HEK293 (cell line): Measurements from ENCODE around the gene MRLN.
"Not testable (repeated sequence)": the region's sequence is repeated elsewhere in the genome, so short reads cannot be mapped to it uniquely, and the experiment has no call there.

ENCODE experiments used
- CTCF ChIA-PET: fragments of 350-600 bp; formaldehyde crosslinking; extraction: SDS; loops from one replicate; lab custom pipeline; 2021; ENCODE audit warnings: antibody characterized with exemption; lab: Yijun Ruan, JAX
- POLR2A ChIA-PET: fragments of 300-600 bp; formaldehyde crosslinking; extraction: SDS; loops from one replicate; lab custom pipeline; 2020; ENCODE audit warnings: antibody characterized with exemption, inconsistent platforms; lab: Yijun Ruan, JAX
- H3K27ac ChIP-seq: fragments of 200-500 bp; sonication (Bioruptor generic); 2 replicates; pipeline ENCODE4 v1.5.1; 2014; ENCODE audit warnings: low read depth, low read length, control low read depth, inconsistent platforms; ENCODE audit errors: extremely low read depth
- H3K36me3 ChIP-seq, 2 experiments: fragments of 200-500 bp in 1 of 2; sonication (Bioruptor generic) in 1 of 2; 1 replicate in 1 of 2; 2 replicates in 1 of 2; pipeline ENCODE4 v1.5.1; 2014 to 2017; ENCODE audit warnings: inconsistent platforms in 2 of 2, low read length in 2 of 2; ENCODE audit not compliant: control insufficient read depth in 2 of 2, insufficient read depth in 1 of 2
- H3K4me1 ChIP-seq: fragments of 200-500 bp; sonication (Bioruptor generic); 2 replicates; pipeline ENCODE4 v1.5.1; 2014; ENCODE audit warnings: mild to moderate bottlenecking, low read length, inconsistent platforms; ENCODE audit not compliant: control insufficient read depth, insufficient read depth
- H3K4me3 ChIP-seq: 2 replicates; pipeline ENCODE4 v1.5.1; 2011; ENCODE audit warnings: low read depth, mild to moderate bottlenecking, control low read depth, low read length, moderate library complexity
- H3K9me3 ChIP-seq: fragments of 200-500 bp; sonication (Bioruptor generic); 2 replicates; pipeline ENCODE4 v1.5.1; 2014; ENCODE audit warnings: low read depth, low read length, inconsistent platforms; ENCODE audit not compliant: control insufficient read depth, insufficient read depth
- GLI4 ChIP-seq: fragments of 450-650 bp; formaldehyde crosslinking; IDR thresholded peaks from 2 replicates; pipeline ENCODE4 v1.5.1; 2016; ENCODE audit warnings: missing biosample characterization, missing genetic modification characterization
- KLF10 ChIP-seq: fragments of 450-650 bp; IDR thresholded peaks from 2 replicates; pipeline ENCODE4 v1.5.1; 2018; ENCODE audit warnings: missing biosample characterization, mild to moderate bottlenecking, missing genetic modification characterization
- SCRT2 ChIP-seq: fragments of 450-650 bp; formaldehyde crosslinking; IDR thresholded peaks from 2 replicates; pipeline ENCODE4 v1.5.1; 2016; ENCODE audit warnings: missing biosample characterization, missing genetic modification characterization
- ZEB2 ChIP-seq: fragments of 450-650 bp; formaldehyde crosslinking; IDR thresholded peaks from 2 replicates; pipeline ENCODE4 v1.5.1; 2016; ENCODE audit warnings: missing biosample characterization, missing genetic modification characterization
- ZFP69B ChIP-seq: fragments of 450-650 bp; formaldehyde crosslinking; IDR thresholded peaks from 2 replicates; pipeline ENCODE4 v1.5.1; 2016; ENCODE audit warnings: missing biosample characterization, missing genetic modification characterization
- ZNF140 ChIP-seq: fragments of 450-650 bp; formaldehyde crosslinking; IDR thresholded peaks from 2 replicates; pipeline ENCODE4 v1.5.1; 2016; ENCODE audit warnings: missing biosample characterization, missing genetic modification characterization
- ZNF169 ChIP-seq: fragments of 450-650 bp; formaldehyde crosslinking; IDR thresholded peaks from 2 replicates; pipeline ENCODE4 v1.5.1; 2016; ENCODE audit warnings: missing biosample characterization, missing genetic modification characterization
- ZNF292 ChIP-seq: fragments of 450-650 bp; formaldehyde crosslinking; IDR thresholded peaks from 2 replicates; pipeline ENCODE4 v1.5.1; 2016; ENCODE audit warnings: low read depth, missing biosample characterization, missing genetic modification characterization, borderline replicate concordance
- ZNF311 ChIP-seq: fragments of 450-650 bp; formaldehyde crosslinking; IDR thresholded peaks from 2 replicates; pipeline ENCODE4 v1.5.1; 2017; ENCODE audit warnings: missing biosample characterization, missing genetic modification characterization, borderline replicate concordance
- ZNF354C ChIP-seq: fragments of 450-650 bp; formaldehyde crosslinking; IDR thresholded peaks from 2 replicates; pipeline ENCODE4 v1.5.1; 2016; ENCODE audit warnings: missing biosample characterization, missing genetic modification characterization, low read depth, borderline replicate concordance
- ZNF394 ChIP-seq: fragments of 450-650 bp; formaldehyde crosslinking; IDR thresholded peaks from 2 replicates; pipeline ENCODE4 v1.5.1; 2016; ENCODE audit warnings: missing biosample characterization, missing genetic modification characterization, mild to moderate bottlenecking, moderate library complexity, borderline replicate concordance
- ZNF510 ChIP-seq: fragments of 450-650 bp; formaldehyde crosslinking; IDR thresholded peaks from 2 replicates; pipeline ENCODE4 v1.5.1; 2018; ENCODE audit warnings: mild to moderate bottlenecking, missing genetic modification characterization, missing biosample characterization; ENCODE audit not compliant: insufficient replicate concordance
- ZNF561 ChIP-seq: fragments of 450-650 bp; IDR thresholded peaks from 2 replicates; pipeline ENCODE4 v1.5.1; 2018; ENCODE audit warnings: missing biosample characterization, missing genetic modification characterization, borderline replicate concordance
- ZNF670 ChIP-seq: fragments of 450-650 bp; formaldehyde crosslinking; IDR thresholded peaks from 2 replicates; pipeline ENCODE4 v1.5.1; 2016; ENCODE audit warnings: missing biosample characterization, missing genetic modification characterization, low read depth
- ZNF707 ChIP-seq: fragments of 450-650 bp; formaldehyde crosslinking; IDR thresholded peaks from 2 replicates; pipeline ENCODE4 v1.5.1; 2016; ENCODE audit warnings: missing biosample characterization, missing genetic modification characterization

MRLN gene

DNA sequence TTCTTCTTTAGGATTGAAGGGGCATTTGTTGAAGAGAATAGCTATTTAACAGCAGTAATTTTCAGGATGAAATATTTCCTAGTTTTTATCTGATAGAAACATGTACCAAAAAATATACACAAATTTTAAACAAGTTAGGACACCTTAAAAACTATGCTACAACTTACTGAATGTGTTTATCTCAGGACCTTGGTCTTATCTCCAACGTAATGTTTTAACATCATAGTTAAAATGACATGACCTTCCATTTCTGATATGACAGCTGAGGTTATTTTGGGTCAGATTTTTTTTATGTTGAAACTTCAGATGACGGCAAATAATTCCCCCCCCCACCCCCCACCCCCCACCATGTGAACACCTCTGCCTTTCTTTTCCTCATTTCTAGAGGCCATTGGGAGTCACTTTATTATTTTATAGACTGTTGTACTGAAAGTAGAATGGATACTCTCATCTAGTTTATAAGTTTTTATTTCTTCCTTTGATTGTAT is 8.0 kb downstream of the MRLN start:
- no peak for TF ChIP-seq ZNF510 (tag by site-specific recombination)
- Histone ChIP-seq H3K27ac (no peak overlapping the region), H3K4me3 (no peak overlapping the region), H3K4me1 (no peaks in the 10 kb centered on the region), H3K9me3 (no peaks in the 10 kb centered on the region), H3K36me3 (no peaks in the 10 kb centered on the region)
- ChIA-PET CTCF (interaction anchor here (0.6 kb wide), 1 partner anchor 22 kb away, joined by 3 read pairs; no protein-coding TSS in a partner anchor), POLR2A (no interaction called here)

DNA sequence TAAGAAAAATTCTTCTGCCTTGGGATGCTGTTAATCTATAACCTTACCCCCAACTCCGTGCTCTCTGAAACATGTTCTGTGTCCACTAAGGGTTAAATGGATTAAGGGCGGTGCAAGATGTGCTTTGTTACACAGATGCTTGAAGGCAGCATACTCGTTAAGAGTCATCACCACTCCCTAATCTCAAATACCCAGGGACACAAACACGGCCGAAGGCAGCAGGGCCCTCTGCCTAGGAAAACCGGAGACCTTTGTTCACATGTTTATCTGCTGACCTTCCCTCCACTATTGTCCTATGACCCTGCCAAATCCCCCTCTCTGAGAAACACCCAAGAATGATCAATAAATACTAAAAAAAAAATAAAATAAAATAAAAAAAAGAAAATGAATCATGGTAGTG is 8.5 kb downstream of the MRLN start:
- POLR2A ChIA-PET, H3K27ac ChIP-seq, H3K9me3 ChIP-seq, H3K4me1 ChIP-seq, H3K36me3 ChIP-seq, CTCF ChIA-PET, H3K4me3 ChIP-seq: not testable (repeated sequence)

DNA sequence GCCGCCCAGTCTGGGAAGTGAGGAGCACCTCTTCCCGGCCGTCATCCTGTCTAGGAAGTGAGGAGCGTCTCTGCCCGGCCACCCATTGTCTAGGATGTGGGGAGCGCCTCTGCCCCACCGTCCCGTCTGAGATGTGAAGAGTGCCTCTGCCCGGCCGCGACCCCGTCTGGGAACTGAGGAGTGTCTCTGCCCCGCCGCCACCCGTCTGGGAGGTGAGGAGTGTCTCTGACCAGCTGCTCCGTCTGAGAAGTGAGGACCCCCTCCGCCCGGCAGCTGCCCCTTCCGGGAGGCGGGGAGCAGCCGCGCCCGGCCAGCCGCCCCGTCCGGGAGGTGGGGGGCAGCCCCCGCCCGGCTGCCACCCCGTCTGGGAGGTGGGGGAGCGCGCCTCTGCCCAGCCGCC is 9.1 kb downstream of the MRLN start:
- H3K27ac ChIP-seq, H3K4me3 ChIP-seq, H3K9me3 ChIP-seq, CTCF ChIA-PET, H3K4me1 ChIP-seq, POLR2A ChIA-PET, H3K36me3 ChIP-seq: not testable (repeated sequence)

DNA sequence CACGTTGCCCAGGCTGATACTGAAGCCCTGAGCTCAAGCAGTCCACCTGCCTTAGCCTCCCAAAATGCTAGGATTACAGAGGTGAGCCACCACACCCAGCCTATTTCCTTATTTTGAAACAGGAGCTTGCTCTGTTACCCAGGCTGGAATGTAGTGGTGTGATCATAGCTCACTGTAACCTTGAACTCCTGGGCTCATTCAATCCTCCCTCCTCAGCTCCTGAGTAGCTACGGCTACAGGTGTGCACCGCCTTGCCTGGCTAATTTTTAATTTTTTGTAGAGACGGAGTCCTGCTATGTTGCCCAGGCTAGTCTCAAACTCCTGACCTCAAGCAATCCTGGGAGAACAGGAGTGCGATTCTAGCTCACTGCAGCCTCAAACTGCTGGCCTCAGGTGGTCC is 11.7 kb downstream of the MRLN start:
- no peak overlapping the region for H3K27ac ChIP-seq
- ChIA-PET POLR2A (no interaction called here), CTCF (interaction anchor here (0.7 kb wide), 1 partner anchor 1355 kb away, joined by 5 read pairs; no protein-coding TSS in a partner anchor)
- no peak overlapping the region for H3K4me3 ChIP-seq
- H3K4me1 ChIP-seq, result no peaks in the 10 kb centered on the region
- no peaks in the 10 kb centered on the region for H3K9me3 ChIP-seq
- TF ChIP-seq ZNF140 (no peak), SCRT2 (tag by site-specific recombination) (no peak), ZFP69B (tag by site-specific recombination) (no peak), ZNF561 (tag by site-specific recombination) (no peak), ZNF707 (no peak), ZNF292 (tag by site-specific recombination) (no peak)
- H3K36me3 ChIP-seq, result no peaks in the 10 kb centered on the region

DNA sequence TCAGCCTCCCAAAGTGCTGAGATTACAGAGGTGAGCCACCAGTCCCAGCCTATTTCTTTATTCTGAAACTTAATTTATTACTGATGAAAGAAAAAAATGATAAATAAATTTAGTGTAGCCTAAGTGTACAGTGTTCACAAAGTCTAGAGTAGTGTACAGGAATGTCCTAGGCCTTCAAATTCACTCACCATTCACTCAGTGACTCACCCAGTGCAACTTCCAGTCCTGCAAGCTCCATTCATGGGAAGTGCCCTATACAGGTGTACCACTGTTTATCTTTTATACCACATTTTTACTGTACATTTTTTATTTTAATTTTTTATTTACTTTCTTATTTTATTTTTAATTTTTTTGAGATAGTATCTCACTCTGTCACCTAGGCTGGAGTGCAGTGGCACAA is 12.2 kb downstream of the MRLN start:
- TF ChIP-seq ZNF354C (no peak), ZNF670 (tag by site-specific recombination) (no peak), KLF10 (tag by site-specific recombination) (no peak), ZNF311 (tag by site-specific recombination) (no peak), ZEB2 (no peak), GLI4 (tag by site-specific recombination) (no peak), ZNF169 (no peak), ZNF394 (tag by site-specific recombination) (no peak)
- Histone ChIP-seq H3K27ac (no peak overlapping the region), H3K4me1 (no peaks in the 10 kb centered on the region), H3K4me3 (no peak overlapping the region), H3K9me3 (no peaks in the 10 kb centered on the region), H3K36me3 (no peaks in the 10 kb centered on the region)
- CTCF ChIA-PET, result interaction anchor here (0.7 kb wide), 1 partner anchor 1355 kb away, joined by 5 read pairs; no protein-coding TSS in a partner anchor
- POLR2A ChIA-PET, result no interaction called here
